CD4-positive, alpha-beta T cell treated with Interleukin-10 for 1 hour (primary cell): ENCODE data around the gene LRIG3.
"Not testable (repeated sequence)": the region's sequence is repeated elsewhere in the genome, so short reads cannot be mapped to it uniquely, and the experiment has no call there.

Source experiments
- DNase-seq: peaks from one replicate; pipeline ENCODE4 v3.0.0-alpha.2; 2020

Gene LRIG3

GRCh38 chr12:58927120-58927519 lies 6.8 kb upstream of the LRIG3 start:
- DNase-seq: no peak

DNA sequence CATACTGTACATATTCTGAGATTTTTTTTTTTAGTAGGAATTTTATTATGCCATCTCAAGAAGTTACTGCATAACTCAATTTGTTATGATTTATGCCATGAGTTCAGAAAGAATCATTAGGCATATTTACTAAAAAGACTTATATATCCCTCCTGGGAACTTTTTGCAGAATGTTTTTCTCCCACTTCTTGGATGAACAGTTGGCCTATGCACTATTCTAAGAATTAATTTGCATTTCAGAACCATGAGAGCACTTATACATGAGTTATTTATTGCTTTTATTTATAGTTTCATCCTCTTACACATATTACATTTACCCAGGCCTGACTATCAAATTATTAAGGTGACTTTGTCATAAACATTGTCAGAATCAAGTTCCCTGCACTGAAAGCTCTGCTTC lies 6.3 kb upstream of the LRIG3 start:
- DNase-seq: no peak

DNA sequence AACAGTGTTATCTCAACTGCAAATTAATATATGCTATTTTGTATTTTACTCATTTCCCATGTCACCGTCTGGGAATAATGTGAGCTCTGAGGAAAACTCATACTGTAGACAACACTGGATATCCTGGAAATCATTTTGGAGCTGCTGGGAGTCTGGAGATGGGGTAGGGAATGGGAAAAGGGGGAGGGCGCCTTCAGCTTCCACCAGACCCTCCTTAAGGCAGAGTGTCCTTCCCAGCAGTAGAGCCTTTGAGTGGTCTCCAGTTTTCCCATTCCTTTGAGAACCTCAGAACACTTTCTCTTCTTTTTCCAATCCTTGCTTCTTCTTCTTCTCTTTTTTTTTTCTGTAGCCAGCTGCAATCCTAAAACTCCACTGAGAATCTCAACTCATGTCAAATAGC lies 5.4 kb upstream of the LRIG3 start:
- no peak for DNase-seq

DNA sequence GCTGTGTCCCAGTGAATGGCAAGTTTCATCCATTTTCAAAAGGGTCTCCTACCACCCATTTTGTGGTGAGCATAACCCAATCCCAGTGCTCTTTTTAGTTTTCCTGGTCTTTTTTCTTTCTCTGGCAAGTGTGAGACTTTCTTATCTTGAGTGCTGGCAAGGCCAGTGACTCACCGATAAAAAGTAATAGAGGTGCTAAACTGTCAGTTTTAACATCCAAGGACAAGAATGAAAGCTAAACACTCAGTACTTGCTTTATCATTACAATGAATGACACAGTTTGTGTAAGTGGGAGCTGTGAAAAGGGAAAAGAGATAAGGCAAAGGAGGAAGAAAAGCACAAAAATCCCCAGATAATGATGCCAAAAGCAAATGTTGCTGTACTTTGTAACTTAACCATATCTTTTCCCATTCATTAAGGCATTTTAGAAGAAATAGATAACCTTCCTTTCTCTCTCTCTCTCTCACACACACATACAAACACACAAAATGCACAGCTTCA lies 4.9 kb upstream of the LRIG3 start:
- no peak for DNase-seq

- no peak for DNase-seq
Observed at GRCh38 chr12:58924652-58925051, 4.3 kb upstream of the LRIG3 start.

- DNase-seq: no peak
Observed at GRCh38 chr12:58923781-58924180, 3.5 kb upstream of the LRIG3 start.

DNA sequence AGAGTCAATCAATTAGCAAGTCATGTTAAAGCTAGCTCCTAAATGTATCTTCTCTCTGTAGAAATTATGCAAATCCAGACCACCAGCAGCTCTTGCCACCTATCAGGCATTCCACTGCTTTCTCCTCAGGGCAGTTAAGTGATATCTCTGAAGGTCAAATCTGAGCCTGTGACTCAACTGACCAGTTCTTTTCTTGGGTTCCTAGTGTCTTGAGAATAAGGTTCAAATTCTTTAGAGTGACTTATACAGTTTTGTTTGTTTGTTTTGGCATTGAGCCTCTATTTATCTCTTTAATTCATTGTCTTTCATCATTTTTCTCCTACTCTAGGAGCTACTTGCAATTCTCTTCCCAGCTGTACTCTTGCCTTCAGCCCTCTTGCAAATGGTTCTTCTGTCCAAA lies 2.5 kb upstream of the LRIG3 start:
- DNase-seq: no peak

DNA sequence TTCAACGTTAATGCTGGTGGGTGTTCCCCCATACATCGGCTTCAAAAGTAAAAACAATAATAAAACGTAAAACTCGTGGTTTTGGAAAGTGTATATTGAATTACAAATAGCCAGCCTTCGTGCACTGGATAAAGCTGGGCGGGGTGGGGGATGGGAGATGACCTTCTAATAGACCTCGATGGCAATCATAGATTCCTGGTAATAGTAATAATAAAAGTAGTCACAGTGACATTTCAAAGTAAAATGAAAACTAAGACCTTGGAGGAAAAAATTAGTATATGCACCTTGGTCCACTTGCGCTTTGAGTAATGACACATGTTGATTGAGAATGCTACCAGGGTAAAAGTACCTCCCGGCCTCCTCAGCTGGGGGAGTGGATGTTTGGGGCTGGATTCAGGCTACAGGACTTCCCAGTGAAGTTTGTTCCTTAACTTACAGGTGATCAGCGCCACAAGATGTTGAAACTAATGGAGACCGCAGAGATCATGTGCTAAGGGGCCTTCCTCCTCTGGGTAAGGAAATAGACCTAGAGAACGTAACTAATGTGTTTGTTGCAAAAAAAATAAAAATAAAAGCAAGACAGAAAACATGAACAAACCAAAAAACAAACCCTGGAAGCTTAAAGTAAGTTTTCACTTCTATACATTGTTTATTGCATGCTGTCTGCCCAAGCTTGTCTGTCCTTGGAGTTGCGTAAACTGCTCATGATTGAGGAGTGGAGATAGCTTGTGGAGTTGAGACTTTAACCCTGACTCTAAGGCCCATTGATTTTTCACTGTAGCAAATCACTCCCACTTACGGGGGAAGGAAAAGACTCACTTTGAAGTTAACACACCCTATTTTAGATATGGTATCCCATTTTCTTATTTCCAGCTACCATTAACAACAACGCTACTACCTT lies 907 bp upstream of the LRIG3 start:
- no peak for DNase-seq

DNA sequence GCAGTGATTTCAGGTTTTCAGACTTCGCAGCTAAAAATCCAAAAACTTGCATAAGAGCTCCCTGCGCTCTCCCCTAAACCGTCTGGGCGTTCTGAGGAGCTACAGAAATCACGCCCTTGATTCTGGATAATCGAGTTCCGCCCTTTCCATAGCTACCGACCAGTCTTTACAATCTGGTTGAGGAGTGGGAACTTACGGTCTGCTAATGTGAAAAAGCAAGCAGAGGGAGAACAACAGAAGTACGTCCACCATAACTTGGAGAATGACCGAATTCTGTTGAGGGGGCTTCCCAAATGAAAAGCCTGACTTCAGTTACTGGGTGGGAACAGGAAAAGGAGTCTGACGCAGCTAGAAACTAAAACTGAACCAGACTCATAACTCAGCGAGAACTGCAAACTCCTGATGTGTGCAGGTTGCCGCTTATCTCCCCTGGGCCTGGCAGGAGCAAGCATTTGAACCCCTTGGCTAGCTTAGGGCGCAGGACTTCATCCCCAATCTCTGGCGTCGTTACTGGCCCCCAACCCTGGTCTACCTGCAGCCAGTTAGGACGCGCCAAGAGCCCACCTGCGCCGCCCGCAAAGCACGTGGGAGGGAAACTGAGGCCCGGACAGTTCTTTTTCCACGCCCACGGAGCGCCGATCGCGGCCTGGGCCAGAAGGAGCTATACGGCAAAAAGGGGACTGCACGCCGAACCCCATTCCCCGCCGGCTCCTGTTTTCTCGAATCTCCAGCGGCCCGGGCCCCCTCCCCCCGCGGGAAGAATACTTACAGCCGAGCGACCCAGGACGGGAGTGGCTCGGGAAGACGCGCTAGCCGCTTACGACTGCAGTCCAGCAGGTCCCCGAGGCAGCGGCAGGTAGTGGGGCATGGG lies 838 bp downstream of the LRIG3 start:
- DNase-seq: no peak

GRCh38 chr12:58918469-58918844 lies 1.8 kb downstream of the LRIG3 start:
- DNase-seq: no peak

GRCh38 chr12:58917699-58918468 lies 2.4 kb downstream of the LRIG3 start:
- no peak for DNase-seq

DNA sequence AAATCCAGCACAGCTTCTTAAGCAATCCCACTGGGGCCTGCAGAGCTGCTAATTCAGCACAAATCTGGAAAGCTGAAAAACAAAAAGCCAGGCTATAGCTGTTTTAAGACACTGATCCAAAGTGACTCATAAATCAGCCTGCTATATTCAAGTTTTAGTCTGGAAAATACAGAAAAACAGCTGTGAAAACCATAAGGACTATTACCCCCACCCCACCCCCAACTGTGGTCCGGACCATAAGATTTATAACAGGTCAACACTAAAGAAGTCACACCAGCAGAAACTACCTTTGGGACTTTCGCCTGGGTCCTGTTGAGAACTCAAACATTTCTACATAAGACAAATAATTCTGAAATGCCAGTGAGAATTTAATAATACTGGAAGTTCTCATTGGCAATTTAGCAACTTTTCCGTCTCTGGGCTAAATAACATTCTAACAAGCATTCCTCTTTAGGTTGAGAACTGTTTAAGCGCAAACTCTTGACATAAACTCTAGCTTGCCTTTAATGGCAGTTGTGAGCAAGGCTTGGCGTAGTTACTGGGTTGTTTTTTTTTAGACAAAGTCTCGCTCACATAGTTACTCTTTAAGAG lies 3.3 kb downstream of the LRIG3 start:
- DNase-seq: no peak

DNA sequence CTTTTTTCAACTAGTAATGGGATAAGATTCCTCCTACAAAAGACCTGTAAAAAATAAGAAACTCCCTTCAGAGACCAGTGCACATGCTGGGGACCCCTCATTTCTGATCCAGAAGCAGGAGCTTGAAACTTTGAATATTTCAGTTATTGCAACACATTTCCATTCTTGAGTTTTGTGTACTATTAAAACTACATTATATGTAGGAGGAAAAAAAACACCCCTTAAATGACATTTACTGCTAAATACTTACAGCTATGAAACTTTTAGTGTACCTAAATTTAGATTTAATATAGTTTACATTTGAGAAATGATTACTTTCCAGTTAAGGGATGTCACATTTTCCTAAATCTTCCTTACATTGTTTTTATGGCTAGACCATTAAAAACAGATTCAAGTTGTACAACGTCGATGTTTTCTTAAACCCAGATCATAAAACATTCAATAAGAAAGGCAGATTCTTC lies 4.1 kb downstream of the LRIG3 start:
- DNase-seq: no peak

DNA sequence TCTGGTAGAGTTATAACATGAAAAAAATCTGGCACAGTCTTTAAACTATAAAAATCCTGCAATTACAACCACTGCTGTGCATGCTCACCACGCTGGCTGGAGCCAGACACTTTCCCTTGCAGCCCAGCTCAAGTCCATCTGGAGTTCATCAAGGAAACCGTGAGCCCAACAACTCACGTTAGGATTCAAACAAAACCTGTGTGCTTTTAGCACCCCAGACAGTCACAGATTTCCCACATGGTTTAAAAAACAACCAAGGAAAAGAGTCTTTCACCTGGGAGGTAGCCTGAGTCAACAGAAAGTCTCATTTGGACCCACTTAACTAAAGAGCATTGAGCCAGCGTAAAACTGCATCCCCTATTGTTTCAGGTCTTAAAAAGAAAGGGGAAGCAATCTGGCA lies 4.7 kb downstream of the LRIG3 start:
- no peak for DNase-seq

- DNase-seq: no peak
Observed at GRCh38 chr12:58915037-58915436, 5.3 kb downstream of the LRIG3 start.

DNA sequence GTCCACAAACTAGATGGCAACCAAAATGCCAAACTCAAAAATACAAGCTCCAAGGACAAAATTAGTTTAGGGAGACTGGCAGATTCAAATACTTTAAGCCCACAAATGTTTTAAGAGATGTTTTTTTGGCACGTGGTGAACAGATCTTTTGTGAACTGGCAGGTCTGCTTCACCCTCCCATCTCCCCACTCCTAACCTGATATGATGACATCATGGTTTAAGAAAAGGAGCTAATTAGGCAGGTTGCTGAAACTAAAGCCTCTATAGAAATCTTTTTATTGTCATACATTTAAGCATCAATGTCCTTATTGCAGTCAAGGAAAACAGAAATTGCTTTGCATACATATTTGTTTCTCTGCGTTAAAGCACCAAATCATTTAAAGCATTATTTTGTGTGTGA lies 5.8 kb downstream of the LRIG3 start:
- DNase-seq: no peak

DNA sequence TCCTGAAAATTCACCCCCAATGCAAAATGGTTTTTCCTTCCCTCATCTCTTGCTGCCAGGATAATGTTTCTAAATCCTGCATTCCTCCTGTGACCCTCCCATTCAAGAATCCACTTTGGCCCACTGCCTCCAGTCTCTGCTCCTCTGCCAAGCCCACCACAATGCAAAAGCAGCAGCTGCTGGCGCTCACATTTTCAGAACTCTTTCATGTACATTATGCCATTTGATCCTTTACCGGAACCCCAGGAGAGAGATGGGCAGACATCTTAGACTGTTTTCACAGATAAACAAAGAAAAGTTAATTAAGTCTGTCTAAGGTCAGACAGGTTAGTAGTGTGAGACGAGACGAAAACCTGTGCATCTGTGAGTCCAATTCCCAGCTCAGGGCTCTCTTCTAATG lies 12.9 kb downstream of the LRIG3 start:
- no peak for DNase-seq

DNA sequence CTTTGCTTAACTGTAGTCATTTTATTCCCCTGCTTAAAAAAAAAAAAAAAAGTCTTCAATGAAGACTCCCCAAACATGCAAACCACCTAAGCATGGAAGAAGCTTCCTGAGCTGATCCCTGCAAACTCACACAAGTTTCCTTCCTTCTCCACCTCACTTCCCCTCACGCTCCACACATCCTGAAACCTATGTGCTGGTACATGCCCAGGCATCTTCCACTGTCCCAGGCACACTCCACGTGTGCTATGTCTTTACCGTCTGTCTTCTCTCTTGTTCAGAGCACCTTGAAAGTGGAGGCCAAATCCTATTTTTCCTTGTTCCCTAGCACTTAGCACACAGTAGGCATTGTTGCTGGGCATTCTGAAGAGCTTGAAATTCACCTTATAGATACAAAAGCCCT lies 13.4 kb downstream of the LRIG3 start:
- no peak for DNase-seq

DNA sequence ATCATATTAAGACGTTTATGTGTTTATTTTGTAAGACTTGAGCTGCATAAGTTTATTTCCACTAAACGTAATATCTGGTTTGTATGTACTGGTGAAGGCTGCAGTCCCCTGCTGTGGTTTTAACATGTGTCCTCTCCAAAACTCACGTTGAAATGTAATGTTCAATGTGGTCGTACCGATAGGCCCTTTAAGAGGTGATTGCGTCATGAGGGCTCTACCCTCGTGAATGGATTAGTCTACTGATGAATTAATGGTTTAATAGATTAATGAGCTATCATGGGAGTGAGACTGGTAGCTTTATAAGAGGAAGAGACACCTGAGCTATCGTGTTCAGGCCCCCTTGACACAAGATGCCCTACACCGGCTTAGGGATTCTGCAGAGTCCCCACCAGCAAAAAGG lies 14.9 kb downstream of the LRIG3 start:
- DNase-seq: no peak

DNA sequence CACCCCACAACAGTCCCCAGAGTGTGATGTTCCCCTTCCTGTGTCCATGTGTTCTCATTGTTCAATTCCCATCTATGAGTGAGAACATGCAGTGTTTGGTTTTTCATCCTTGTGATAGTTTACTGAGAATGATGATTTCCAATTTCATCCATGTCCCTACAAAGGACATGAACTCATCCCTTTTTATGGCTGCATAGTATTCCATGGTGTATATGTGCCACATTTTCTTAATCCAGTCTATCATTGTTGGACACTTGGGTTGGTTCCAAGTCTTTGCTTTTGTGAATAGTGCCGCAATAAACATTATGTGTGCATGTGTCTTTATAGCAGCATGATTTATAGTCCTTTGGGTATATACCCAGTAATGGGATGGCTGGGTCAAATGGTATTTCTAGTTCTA lies 17.6 kb downstream of the LRIG3 start:
- DNase-seq: not testable (repeated sequence)

DNA sequence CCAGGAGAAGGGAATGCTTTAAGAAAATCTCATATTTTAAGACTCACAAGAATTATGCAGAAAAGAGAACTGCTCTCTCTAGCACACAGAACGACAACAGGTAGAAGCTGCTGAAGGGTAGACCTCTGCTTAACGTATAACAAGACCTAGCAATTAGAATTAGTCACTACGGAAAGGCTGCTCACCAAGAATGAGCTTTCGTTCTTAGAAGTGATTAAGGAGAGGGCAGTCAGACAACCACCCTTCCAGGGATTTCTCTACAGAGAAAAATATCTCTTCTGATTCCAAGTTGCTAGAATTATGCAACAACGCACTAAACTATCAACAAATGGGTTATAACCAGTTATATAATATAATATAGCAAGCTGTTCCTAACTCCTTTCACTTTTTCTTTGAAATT lies 18.6 kb downstream of the LRIG3 start:
- DNase-seq: no peak

- DNase-seq: no peak
Observed at GRCh38 chr12:58897969-58898368, 22.3 kb downstream of the LRIG3 start.

DNA sequence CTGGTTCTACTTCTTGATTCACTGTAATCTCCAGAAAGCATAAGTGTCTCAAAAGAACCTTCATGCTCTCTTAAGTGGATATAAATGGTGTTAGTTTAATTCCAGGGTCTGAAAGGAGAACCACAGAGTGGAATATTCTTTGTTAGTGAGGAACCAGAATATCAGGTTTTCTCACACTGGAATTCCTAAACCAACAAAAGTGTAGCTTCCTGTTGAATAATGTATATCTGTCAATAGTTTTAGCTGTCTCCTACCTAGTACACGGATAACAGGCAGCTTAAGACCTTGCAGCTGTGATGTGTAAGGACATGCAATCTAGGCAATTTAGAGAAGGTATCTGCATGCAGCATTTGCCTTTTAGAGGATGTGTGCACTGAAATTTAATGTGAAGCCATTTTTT lies 24.0 kb downstream of the LRIG3 start:
- DNase-seq: no peak
